Cardiac muscle cell (in vitro differentiated cells and primary cell): ENCODE data around the gene RALY. TPM values are rescaled to one million over a fixed set of nuclear protein-coding genes. Genes with fewer than 3 reads are reported as not detected.

Experiments
- DNase-seq, 2 donors: peaks; one replicate each; pipeline versions ENCODE4 v3.0.0 to v3.0.0-alpha.2; 2010 to 2017; ENCODE audit warnings: low read depth in 1 of 2, low spot score in 1 of 2
- H3K27ac ChIP-seq: fragments of 200-600 bp; sonication (generic); 2 replicates; pipeline ENCODE4 v1.5.1; 2016
- H3K27me3 ChIP-seq: fragments of 200-600 bp; sonication (generic); 2 replicates; pipeline ENCODE4 v1.6.0; 2016; ENCODE audit warnings: control low read depth
- H3K36me3 ChIP-seq: fragments of 200-600 bp; sonication (generic); 2 replicates; pipeline ENCODE4 v1.5.1; 2016; ENCODE audit warnings: control low read depth
- H3K4me1 ChIP-seq: fragments of 200-600 bp; sonication (generic); 2 replicates; pipeline ENCODE4 v1.8.1; 2017; ENCODE audit warnings: low read depth, mild to moderate bottlenecking, mixed run types
- H3K4me3 ChIP-seq: fragments of 200-600 bp; sonication (generic); 2 replicates; pipeline ENCODE4 v1.5.1; 2016; ENCODE audit warnings: mild to moderate bottlenecking
- H3K9me3 ChIP-seq: fragments of 200-600 bp; sonication (generic); 2 replicates; pipeline ENCODE4 v1.5.1; 2017; ENCODE audit warnings: low read depth, mild to moderate bottlenecking, control low read depth
- polyA plus RNA-seq: library from polyadenylated mRNA; unstranded; fragments of >200 nt; fragmentation: Nextera tagmentation; extraction: Ambion mirVana; gene quantifications from 2 replicates; pipeline ENCODE4 v1.2.1, GENCODE V29; 2016
- total RNA-seq: library from RNA; depleted of rRNA; stranded (reverse); fragments of >200 nt; gene quantifications from 2 replicates; pipeline ENCODE4 v1.2.3, GENCODE V29; 2016
- TF ChIP-seq, protein P1 (sequence below): IDR thresholded peaks from 2 replicates; pipeline ENCODE4 v1.5.1; 2012; ENCODE audit warnings: low read depth, mild to moderate bottlenecking, low read length

The RALY gene
- total and polyA plus RNA-seq, 2 experiments from 2014 or later = 241 to 308 TPM

DNA sequence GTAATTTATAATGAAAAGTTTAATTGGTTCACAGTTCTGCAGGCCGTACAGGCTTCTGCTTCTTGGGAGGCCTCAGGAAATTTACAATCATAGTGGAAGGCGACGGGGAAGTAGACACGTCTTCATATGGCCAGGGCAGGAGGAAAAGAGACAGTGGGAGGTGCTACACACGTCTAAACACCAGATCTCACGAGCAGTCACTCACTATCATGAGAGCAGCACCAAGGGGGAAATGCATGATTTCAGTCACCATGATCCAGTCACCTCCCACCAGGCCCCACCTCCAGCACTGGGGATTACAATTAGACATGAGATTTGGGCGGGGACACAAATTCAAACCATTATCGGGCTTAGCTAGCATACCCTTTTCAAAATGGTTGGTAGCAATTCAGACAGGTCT, 77.1 kb downstream of the RALY start:
- no peaks in the 10 kb centered on the region for H3K9me3 ChIP-seq
- no peak overlapping the region for H3K4me3 ChIP-seq
- DNase-seq = no peak
- no peaks in the 10 kb centered on the region for H3K27me3 ChIP-seq
- peaks cover 8% of the 10 kb centered on the region for H3K4me1 ChIP-seq
- TF ChIP-seq, protein P1, sequence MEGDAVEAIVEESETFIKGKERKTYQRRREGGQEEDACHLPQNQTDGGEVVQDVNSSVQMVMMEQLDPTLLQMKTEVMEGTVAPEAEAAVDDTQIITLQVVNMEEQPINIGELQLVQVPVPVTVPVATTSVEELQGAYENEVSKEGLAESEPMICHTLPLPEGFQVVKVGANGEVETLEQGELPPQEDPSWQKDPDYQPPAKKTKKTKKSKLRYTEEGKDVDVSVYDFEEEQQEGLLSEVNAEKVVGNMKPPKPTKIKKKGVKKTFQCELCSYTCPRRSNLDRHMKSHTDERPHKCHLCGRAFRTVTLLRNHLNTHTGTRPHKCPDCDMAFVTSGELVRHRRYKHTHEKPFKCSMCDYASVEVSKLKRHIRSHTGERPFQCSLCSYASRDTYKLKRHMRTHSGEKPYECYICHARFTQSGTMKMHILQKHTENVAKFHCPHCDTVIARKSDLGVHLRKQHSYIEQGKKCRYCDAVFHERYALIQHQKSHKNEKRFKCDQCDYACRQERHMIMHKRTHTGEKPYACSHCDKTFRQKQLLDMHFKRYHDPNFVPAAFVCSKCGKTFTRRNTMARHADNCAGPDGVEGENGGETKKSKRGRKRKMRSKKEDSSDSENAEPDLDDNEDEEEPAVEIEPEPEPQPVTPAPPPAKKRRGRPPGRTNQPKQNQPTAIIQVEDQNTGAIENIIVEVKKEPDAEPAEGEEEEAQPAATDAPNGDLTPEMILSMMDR = no peak
- H3K27ac ChIP-seq = no peak overlapping the region
- H3K36me3 ChIP-seq = no peaks in the 10 kb centered on the region

DNA sequence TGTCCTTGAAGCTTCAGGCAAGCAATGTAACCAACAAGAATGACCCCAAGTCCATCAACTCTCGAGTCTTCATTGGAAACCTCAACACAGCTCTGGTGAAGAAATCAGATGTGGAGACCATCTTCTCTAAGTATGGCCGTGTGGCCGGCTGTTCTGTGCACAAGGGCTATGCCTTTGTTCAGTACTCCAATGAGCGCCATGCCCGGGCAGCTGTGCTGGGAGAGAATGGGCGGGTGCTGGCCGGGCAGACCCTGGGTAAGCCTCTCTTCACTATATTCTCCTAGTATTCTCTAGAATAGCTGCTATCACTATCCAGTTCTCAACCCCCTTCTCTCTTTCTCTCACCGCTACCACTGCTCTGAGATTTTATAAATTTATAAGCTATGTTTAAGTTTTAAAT, 78.4 kb downstream of the RALY start:
- Histone ChIP-seq H3K27ac (no peak overlapping the region), H3K27me3 (no peaks in the 10 kb centered on the region), H3K4me1 (peaks cover 8% of the 10 kb centered on the region), H3K36me3 (peaks cover 3% of the 10 kb centered on the region), H3K4me3 (no peak overlapping the region), H3K9me3 (no peaks in the 10 kb centered on the region)
- no peak for DNase-seq
- TF ChIP-seq, protein P1 = no peak

DNA sequence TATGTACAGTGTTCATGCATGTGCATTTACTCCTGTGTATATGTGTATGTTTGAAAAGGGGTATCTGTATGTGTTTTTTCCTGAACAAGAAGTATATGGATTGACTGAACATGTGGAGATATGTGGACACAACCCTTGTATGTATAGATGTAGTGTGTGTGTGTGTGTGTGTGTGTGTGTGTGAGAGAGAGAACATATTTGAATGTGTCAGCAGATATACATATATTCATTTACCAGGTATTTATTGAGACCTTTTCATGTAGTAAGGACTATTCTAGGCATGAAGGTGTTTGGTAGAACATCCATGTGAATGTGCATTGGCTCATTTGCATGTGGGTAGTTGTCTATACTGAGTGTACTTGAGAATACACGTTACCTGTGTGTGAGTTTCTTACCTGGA, 79.1 kb downstream of the RALY start:
- Histone ChIP-seq H3K36me3 (peaks cover 3% of the 10 kb centered on the region), H3K27me3 (no peaks in the 10 kb centered on the region), H3K4me1 (peaks cover 8% of the 10 kb centered on the region), H3K27ac (no peak overlapping the region), H3K4me3 (no peak overlapping the region), H3K9me3 (no peaks in the 10 kb centered on the region)
- TF ChIP-seq, protein P1 = no peak
- DNase-seq = no peak

DNA sequence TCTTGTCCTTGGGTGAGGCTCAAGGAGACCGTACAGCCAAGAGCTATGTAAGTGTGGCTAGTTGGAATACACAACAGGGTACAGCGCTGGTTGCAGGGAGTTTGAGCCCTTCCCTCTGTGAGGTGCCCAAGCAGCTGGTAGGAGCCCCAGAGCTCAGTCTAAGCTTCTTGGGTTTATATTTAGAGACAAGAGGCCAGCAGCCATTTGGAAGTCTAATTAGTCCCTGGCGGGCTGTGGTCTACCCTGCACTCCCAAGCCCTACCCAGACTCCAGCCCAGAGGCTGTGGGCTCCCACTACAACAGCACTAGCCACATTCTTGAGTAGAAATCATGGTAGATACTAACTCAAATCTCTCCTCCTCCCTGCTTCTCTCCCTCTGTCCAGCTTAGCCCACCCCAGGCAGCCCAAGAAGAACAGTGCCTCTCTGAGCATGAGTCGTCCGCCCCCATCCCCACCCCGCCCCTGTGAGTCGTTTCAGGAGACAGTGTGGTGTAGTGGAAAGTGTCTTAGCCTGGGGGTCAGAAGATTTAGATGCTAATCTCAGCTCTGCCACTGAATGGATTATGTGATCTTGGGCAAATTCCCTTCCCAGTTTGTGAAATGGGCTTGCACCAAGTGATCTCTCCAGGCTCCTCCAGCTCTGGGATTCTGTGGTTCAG, 80.5 kb downstream of the RALY start:
- DNase-seq = no peak
- Histone ChIP-seq H3K27ac (no peak overlapping the region), H3K4me3 (no peak overlapping the region), H3K4me1 (peaks cover 5% of the 10 kb centered on the region), H3K36me3 (peaks cover 3% of the 10 kb centered on the region), H3K9me3 (no peaks in the 10 kb centered on the region), H3K27me3 (no peaks in the 10 kb centered on the region)
- TF ChIP-seq, protein P1 = no peak

DNA sequence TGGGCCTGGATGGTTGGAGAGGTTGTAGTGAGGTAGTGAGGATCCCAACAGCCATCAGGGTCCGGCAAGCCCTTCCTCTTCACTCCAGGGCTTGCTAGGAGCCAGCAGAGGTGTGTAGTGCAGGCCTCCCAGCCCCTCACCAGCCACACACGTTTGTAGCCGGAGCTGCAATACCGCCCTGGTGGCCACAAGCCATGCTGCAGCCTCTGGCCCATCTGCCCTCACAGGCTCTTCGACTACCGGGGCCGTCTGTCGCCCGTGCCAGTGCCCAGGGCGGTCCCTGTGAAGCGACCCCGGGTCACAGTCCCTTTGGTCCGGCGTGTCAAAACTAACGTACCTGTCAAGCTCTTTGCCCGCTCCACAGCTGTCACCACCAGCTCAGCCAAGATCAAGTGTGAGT, 81.9 kb downstream of the RALY start:
- H3K4me1 ChIP-seq = no peaks in the 10 kb centered on the region
- TF ChIP-seq, protein P1 = peak; percentile 10
- no peak overlapping the region for H3K27ac ChIP-seq
- H3K9me3 ChIP-seq = no peaks in the 10 kb centered on the region
- peaks cover 3% of the 10 kb centered on the region for H3K36me3 ChIP-seq
- no peaks in the 10 kb centered on the region for H3K27me3 ChIP-seq
- H3K4me3 ChIP-seq = no peak overlapping the region
- no peak for DNase-seq
